Stimulated activated CD4-positive, alpha-beta T cell treated with anti-CD3 and anti-CD28 coated beads, TNF-alpha, amount 100 ng/mL, for 48 hours (primary cell): ENCODE measurements around the gene HOXB9.

ENCODE experiments used
- DNase-seq, 3 donors: peaks; one replicate each; pipeline ENCODE4 v3.0.0-alpha.2; 2020; ENCODE audit warnings: low read depth in 3 of 3

Gene HOXB9

GRCh38 chr17:48611681-48612455 lies 14.3 kb downstream of the HOXB9 start:
- DNase-seq: no peak

GRCh38 chr17:48611213-48611612 lies 14.9 kb downstream of the HOXB9 start:
- no peak for DNase-seq

GRCh38 chr17:48610282-48611211 lies 15.6 kb downstream of the HOXB9 start, which contains the start of gene HOXB7:
HOXB7 (minus strand) TSS chr17:48611017; CDS start chr17:48610918, 99 bp downstream.
- DNase-seq: peak in 1 of 3 donors; percentile 75

GRCh38 chr17:48609759-48610281 lies 16.3 kb downstream of the HOXB9 start:
- no peak for DNase-seq

- DNase-seq: no peak
Measured at GRCh38 chr17:48609033-48609432, 17.1 kb downstream of the HOXB9 start.

GRCh38 chr17:48608494-48608834 lies 17.7 kb downstream of the HOXB9 start:
- DNase-seq: no peak

GRCh38 chr17:48606892-48607614 lies 19.1 kb downstream of the HOXB9 start:
- no peak for DNase-seq

- DNase-seq: no peak
Measured at GRCh38 chr17:48605991-48606891, 19.9 kb downstream of the HOXB9 start.

- no peak for DNase-seq
Measured at GRCh38 chr17:48605409-48605919, 20.7 kb downstream of the HOXB9 start.

- no peak for DNase-seq
Measured at GRCh38 chr17:48604770-48605329, 21.3 kb downstream of the HOXB9 start, which contains the start of gene HOXB6. HOXB6 (minus strand) TSS chr17:48604986; CDS start chr17:48598150, 6,836 bp downstream.

- DNase-seq: no peak
Measured at GRCh38 chr17:48603959-48604769, 22.0 kb downstream of the HOXB9 start.

- DNase-seq: no peak
Measured at GRCh38 chr17:48601539-48602425, 24.4 kb downstream of the HOXB9 start.

- no peak for DNase-seq
Measured at GRCh38 chr17:48601207-48601538, 25.0 kb downstream of the HOXB9 start.

GRCh38 chr17:48600244-48601098 lies 25.7 kb downstream of the HOXB9 start:
- no peak for DNase-seq

GRCh38 chr17:48599354-48599753 lies 26.8 kb downstream of the HOXB9 start:
- no peak for DNase-seq

- no peak for DNase-seq
Measured at GRCh38 chr17:48598736-48599135, 27.4 kb downstream of the HOXB9 start.
